GM13977 (cell line): Measurements from ENCODE around the gene BICRA.

Experiments used
- DNase-seq: peaks from one replicate; pipeline ENCODE4 v3.0.0; 2012; ENCODE audit warnings: low spot score
- in situ Hi-C: fragments of 300-500 bp; cut with MboI; formaldehyde crosslinking; loops from one replicate; pipeline ENCODE4 v1.12.0; 2022; ENCODE audit warnings: low sequenced_read_pairs, low pct_unique_long_range_greater_than_20kb, mixed read lengths, inconsistent platforms; ENCODE audit not compliant: unreplicated experiment
- TF ChIP-seq, protein P1 (sequence below): IDR thresholded peaks from 2 replicates; pipeline ENCODE4 v1.5.1; 2012; ENCODE audit warnings: mild to moderate bottlenecking, control low read depth; ENCODE audit not compliant: insufficient read depth; ENCODE audit errors: extremely low read depth, missing control alignments

BICRA gene

DNA sequence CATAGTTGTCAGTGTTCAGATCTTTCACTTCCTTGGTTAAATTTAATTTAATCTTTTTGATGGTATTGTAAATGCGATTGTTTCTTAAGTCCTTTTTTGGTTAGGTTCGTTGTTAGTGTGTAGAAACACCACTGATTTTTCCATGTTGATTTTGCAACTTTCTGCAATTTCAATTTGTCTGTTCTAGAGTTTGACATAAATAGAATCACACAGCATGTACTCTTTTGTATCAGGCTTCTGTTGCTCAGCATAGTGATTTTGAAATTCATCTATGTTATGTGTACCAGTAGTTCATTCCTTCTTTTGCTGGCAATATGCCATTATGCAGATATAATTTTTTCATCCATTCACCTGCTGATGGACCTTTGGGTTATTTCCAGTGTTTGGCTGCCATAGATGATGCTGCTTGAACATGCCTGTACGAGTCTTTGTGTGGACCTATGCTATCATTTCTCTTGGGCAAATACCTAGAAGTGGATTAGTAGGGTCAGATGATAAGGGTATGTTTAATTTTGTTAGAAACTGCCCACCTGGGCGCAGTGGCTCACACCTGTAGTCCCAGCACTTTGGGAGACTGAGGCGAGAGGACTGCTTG, 33.1 kb downstream of the BICRA start:
- in situ Hi-C loops = no loop called here
- no peak for DNase-seq
- TF ChIP-seq, protein P1, sequence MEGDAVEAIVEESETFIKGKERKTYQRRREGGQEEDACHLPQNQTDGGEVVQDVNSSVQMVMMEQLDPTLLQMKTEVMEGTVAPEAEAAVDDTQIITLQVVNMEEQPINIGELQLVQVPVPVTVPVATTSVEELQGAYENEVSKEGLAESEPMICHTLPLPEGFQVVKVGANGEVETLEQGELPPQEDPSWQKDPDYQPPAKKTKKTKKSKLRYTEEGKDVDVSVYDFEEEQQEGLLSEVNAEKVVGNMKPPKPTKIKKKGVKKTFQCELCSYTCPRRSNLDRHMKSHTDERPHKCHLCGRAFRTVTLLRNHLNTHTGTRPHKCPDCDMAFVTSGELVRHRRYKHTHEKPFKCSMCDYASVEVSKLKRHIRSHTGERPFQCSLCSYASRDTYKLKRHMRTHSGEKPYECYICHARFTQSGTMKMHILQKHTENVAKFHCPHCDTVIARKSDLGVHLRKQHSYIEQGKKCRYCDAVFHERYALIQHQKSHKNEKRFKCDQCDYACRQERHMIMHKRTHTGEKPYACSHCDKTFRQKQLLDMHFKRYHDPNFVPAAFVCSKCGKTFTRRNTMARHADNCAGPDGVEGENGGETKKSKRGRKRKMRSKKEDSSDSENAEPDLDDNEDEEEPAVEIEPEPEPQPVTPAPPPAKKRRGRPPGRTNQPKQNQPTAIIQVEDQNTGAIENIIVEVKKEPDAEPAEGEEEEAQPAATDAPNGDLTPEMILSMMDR = no peak

DNA sequence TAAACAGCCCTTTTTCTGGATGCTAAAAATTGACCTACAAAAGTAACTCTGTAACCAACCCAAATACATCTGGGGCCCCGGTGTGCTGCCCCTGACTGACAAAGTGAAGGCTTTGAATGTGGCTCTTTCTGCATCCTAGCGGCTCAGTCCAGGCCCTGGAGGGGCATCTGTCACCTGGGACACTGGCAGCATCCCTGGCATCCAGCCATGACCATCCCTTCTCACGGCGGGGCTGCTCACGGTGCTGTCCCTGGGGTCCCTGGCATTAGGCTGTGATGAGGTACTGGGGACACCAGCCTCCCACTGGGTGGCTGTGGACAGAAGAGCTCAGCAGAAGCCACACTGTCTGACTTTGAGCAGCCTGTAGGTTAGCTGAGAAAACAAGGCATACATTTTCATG, 34.3 kb downstream of the BICRA start:
- TF ChIP-seq, protein P1 = no peak
- in situ Hi-C loops = no loop called here

DNA sequence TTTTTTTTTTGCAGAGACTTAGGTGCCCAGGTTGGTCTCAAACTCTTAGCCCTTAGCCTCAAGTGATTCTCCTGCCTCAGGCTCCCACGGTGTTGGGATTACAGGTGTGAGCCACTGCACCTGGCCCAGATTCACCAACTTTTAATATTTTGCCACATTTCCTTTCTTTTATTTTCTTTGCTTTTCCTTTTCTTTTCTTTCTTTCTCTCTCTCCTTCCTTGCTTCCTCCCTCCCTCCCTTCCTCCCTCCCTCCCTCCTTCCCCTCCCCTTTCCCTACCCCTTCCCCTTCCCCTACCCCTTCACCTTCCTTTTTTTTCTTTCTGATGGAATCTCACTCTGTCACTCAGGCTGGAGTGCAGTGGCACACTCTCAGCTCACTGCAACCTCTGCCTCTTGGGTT, 35.3 kb downstream of the BICRA start:
- no peak for DNase-seq
- TF ChIP-seq, protein P1 = no peak
- in situ Hi-C loops = no loop called here

More for the DNA sequence above, 34.3 kb downstream of the BICRA start:
- no peak for DNase-seq

DNA sequence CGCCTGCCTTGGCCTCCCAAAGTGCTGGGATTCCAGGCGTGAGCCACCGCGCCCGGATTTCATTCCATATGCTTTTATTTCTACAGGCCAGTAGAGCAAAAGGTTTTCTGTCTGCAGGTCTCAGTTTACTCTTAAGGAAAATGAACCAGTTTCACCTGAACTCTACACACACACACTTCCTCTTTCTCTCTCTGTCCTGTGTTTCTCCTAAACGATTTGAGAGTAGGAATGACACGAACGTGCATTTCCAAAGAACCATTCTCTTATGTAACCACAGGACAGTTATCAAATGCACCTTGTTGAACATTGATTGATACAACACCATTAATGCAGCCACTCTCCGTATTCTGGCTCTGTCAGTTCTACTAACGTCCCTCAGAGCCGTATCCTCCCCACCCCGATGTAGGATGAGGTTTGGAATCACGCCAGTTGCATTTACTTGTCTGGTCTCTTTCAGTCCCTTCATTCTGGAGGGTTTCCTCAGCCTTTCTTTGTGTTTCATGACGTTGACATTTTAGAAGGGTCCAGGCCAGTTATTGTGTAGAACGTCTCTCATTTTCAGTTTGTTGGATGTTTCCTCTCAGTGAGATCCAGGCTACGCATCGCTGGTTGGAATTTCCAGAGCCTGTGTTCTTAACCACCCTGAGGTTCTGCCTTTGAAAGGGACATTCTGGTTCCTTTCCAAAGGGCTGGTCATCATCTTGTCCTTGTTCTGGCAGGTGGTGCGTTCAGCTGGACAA, 36.0 kb downstream of the BICRA start:
- DNase-seq = no peak
- in situ Hi-C loops = no loop called here

DNA sequence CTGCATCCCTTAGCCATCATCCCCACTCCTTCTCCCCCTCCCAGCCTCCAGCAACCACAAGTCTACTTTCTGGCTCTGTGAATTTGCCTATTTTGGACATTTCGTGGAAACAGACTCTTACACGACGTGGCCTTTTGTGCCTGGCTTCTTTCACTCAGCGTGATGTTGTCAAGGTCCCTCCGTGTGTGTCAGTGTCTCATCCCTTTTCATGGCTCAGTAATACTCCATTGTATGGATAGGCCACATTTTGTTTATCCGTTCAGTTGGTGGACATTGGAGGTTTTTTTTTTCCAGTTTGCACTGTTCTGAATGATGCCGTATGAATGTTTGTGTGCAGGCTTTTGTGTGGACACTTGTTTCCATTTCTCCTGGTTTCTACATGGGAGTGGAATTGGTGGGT, 38.0 kb downstream of the BICRA start:
- no peak for DNase-seq
- TF ChIP-seq, protein P1 = no peak
- in situ Hi-C loops = no loop called here

More for the DNA sequence above, 36.0 kb downstream of the BICRA start:
- TF ChIP-seq, protein P1 = no peak

DNA sequence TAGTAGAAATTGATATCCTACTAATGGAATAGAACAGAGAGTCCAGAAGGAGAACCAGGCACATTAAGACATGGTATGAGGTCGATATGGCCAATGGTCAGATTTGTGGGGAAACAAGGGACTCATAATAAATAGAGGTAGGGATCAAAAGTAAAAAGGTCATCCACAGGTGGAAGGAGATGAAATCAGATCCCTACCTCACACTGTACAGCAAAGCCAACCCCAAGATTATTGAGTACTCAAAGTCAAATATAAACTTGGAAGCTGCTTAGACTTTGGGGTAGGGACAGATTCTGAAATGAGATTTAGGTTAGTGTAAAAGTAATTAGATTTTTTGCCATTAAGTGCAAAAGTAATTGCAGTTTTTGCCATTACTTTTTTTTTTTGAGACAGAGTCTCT, 40.7 kb downstream of the BICRA start:
- TF ChIP-seq, protein P1 = no peak
- in situ Hi-C loops = no loop called here
- no peak for DNase-seq

DNA sequence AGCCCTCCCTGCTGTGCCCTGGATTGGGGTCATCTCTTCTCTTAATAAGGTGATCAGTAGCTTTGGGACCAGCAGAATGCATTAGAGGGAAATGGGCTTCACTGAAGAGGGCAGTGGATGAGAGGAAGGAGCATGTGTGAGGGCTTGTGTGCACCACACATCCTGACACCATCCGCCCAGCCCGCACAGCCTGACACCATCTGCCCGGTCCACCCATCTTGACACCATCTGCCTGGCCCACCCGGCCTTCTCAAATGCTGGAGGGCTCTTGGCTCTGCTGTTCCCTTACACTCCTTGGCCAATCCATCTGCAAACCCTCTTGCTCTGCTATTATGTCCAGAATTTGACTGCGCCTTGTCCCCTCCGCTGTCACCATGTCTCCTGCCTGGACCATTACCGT, 41.8 kb downstream of the BICRA start:
- in situ Hi-C loops = no loop called here
- DNase-seq = no peak
- TF ChIP-seq, protein P1 = no peak
